Ovary (tissue), 3 donors: ENCODE measurements around the gene CTU1.

Source experiments
- EP300 ChIP-seq: sonication (generic); formaldehyde crosslinking; IDR thresholded peaks from one replicate; pipeline ENCODE4 v1.6.1; 2017; ENCODE audit warnings: antibody characterized with exemption
- POLR2A ChIP-seq: fragments of 450-650 bp; IDR thresholded peaks from one replicate; pipeline ENCODE4 v1.6.1; 2017; ENCODE audit warnings: antibody characterized with exemption, mild to moderate bottlenecking, moderate library complexity
- TF ChIP-seq, protein P1 (sequence below), 3 donors: fragments of 450-650 bp in 2 of 3; fragments of 200-600 bp in 1 of 3; IDR thresholded peaks; one replicate each; pipeline versions ENCODE4 v1.5.1 to v1.8.0; 2016 to 2022; ENCODE audit warnings: antibody characterized with exemption in 3 of 3, mild to moderate bottlenecking in 1 of 3
- donor health status: DM: no; HTN: no; CAD: no.

- TF ChIP-seq POLR2A = no peak
- TF ChIP-seq, protein P1, sequence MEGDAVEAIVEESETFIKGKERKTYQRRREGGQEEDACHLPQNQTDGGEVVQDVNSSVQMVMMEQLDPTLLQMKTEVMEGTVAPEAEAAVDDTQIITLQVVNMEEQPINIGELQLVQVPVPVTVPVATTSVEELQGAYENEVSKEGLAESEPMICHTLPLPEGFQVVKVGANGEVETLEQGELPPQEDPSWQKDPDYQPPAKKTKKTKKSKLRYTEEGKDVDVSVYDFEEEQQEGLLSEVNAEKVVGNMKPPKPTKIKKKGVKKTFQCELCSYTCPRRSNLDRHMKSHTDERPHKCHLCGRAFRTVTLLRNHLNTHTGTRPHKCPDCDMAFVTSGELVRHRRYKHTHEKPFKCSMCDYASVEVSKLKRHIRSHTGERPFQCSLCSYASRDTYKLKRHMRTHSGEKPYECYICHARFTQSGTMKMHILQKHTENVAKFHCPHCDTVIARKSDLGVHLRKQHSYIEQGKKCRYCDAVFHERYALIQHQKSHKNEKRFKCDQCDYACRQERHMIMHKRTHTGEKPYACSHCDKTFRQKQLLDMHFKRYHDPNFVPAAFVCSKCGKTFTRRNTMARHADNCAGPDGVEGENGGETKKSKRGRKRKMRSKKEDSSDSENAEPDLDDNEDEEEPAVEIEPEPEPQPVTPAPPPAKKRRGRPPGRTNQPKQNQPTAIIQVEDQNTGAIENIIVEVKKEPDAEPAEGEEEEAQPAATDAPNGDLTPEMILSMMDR (IDR thresholded peaks at IDR 0.05) = no peak
- TF ChIP-seq EP300 = no peak
These were observed 48.5 kb upstream of the CTU1 start for GRCh38 chr19:51156710-51157109.
